Lower leg skin (tissue), 3 donors: ENCODE data around the gene KDELR3.

Source experiments
- CTCF ChIP-seq, 3 donors: fragments of 450-650 bp; IDR thresholded peaks; one replicate each; pipeline ENCODE4 v1.5.1; 2016; ENCODE audit warnings: antibody characterized with exemption in 3 of 3, mild to moderate bottlenecking in 3 of 3, moderate library complexity in 2 of 3
- POLR2A ChIP-seq, 2 donors: fragments of 450-650 bp; IDR thresholded peaks; one replicate each; pipeline ENCODE4 v1.6.1; 2016 to 2017; ENCODE audit warnings: antibody characterized with exemption in 2 of 2, mild to moderate bottlenecking in 1 of 2, moderate library complexity in 1 of 2

- no peak for TF ChIP-seq CTCF (IDR thresholded peaks at IDR 0.05)
- TF ChIP-seq POLR2A (IDR thresholded peaks at IDR 0.05): no peak
Measured at GRCh38 chr22:38432264-38432663, 35.6 kb upstream of the KDELR3 start.
